GM12892 (cell line): ENCODE data around the gene HCK.

Experiments used
- POLR2A ChIP-seq: IDR thresholded peaks from 2 replicates; pipeline ENCODE4 v1.6.1; 2011; ENCODE audit warnings: low read depth, low read length, control low read depth
- TAF1 ChIP-seq: IDR thresholded peaks from 2 replicates; pipeline ENCODE4 v1.6.1; 2011; ENCODE audit warnings: low read depth, mild to moderate bottlenecking, control low read depth, low read length, borderline replicate concordance

DNA sequence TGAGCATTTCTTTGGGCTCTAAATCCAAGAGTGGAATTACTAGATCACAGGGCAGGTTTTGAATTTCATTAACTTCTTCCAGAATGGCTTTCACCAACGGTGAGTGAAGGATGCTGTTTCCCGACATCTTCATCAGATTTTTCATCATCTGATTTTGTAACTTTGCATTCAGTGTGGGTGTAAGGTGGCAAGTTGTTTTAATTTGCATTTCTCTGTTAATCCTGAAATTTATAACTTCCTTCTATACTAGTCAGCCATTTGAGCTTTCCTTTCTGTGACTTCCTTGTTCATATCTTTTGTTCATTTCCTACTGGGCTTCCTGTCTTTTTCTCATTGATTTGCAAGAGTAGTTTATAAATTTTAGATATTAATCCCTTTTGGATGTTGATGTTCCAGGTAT is 18.7 kb upstream of the HCK start:
- TF ChIP-seq POLR2A, result no peak
- TF ChIP-seq TAF1, result no peak
